Suprapubic skin (tissue), 4 donors: ENCODE results near the gene NHSL2. TPM values are rescaled to one million over a fixed set of nuclear protein-coding genes. Genes with fewer than 3 reads are reported as not detected.

Experiments used
- DNase-seq, 2 donors: peaks; one replicate each; pipeline ENCODE4 v3.0.0-alpha.2; 2019; ENCODE audit warnings: low spot score in 2 of 2
- H3K27ac ChIP-seq: fragments of 200-600 bp; sonication (generic); one replicate; pipeline ENCODE4 v1.5.1; 2019
- H3K27me3 ChIP-seq: fragments of 200-600 bp; sonication (generic); one replicate; pipeline ENCODE4 v1.5.1; 2019
- H3K36me3 ChIP-seq: fragments of 200-600 bp; sonication (generic); one replicate; pipeline ENCODE4 v1.5.1; 2019
- H3K4me1 ChIP-seq: fragments of 200-600 bp; sonication (generic); one replicate; pipeline ENCODE4 v1.5.1; 2019
- H3K4me3 ChIP-seq: fragments of 200-600 bp; sonication (generic); one replicate; pipeline ENCODE4 v1.5.1; 2019; ENCODE audit warnings: mild to moderate bottlenecking
- H3K9me3 ChIP-seq: fragments of 200-600 bp; sonication (generic); one replicate; pipeline ENCODE4 v1.5.1; 2019
- CTCF ChIP-seq, 2 donors: fragments of 200-600 bp in 1 of 2; fragments of 450-650 bp in 1 of 2; sonication (generic) in 1 of 2; IDR thresholded peaks; one replicate each; pipeline ENCODE4 v1.5.1; 2016 to 2019; ENCODE audit warnings: antibody characterized with exemption in 2 of 2, mild to moderate bottlenecking in 1 of 2, moderate library complexity in 1 of 2
- EP300 ChIP-seq: sonication (generic); formaldehyde crosslinking; IDR thresholded peaks from one replicate; pipeline ENCODE4 v1.6.1; 2017; ENCODE audit warnings: antibody characterized with exemption
- POLR2A ChIP-seq, 2 donors: fragments of 450-650 bp; IDR thresholded peaks; one replicate each; pipeline ENCODE4 v1.6.1; 2017; ENCODE audit warnings: antibody characterized with exemption in 2 of 2, mild to moderate bottlenecking in 2 of 2, moderate library complexity in 2 of 2
- POLR2AphosphoS5 ChIP-seq, 3 donors: sonication (generic); formaldehyde crosslinking; IDR thresholded peaks; one replicate each; pipeline ENCODE4 v1.6.1; 2017; ENCODE audit warnings: antibody characterized with exemption in 3 of 3
- WGBS: methylation state at CpG from one replicate; pipeline ENCODE4 v1.1.5; 2018; 5-methylcytosine and 5-hydroxymethylcytosine counted together
- total RNA-seq, 4 donors: library from RNA; depleted of rRNA; stranded (reverse); fragments of >200 nt; gene quantifications; one replicate each; pipeline ENCODE4 v1.1.0, GENCODE V29; 2016

The NHSL2 gene
- total RNA-seq, 4 donors from 2014 or later, result 2.0 to 4.7 (median 3.0) TPM

- TF ChIP-seq POLR2AphosphoS5 (IDR thresholded peaks at IDR 0.05), result no peak
- TF ChIP-seq CTCF (IDR thresholded peaks at IDR 0.05), result no peak
- no peak for TF ChIP-seq EP300
- TF ChIP-seq POLR2A (IDR thresholded peaks at IDR 0.05), result no peak
- 96% methylated on average over 1 of the region's 1 CpG for WGBS
- Histone ChIP-seq H3K36me3 (no peaks in the 10 kb centered on the region), H3K27me3 (no peaks in the 10 kb centered on the region), H3K4me1 (peaks cover 7% of the 10 kb centered on the region), H3K4me3 (no peak overlapping the region), H3K27ac (no peak overlapping the region), H3K9me3 (no peaks in the 10 kb centered on the region)
- DNase-seq, result no peak
Observed at GRCh38 chrX:71999535-71999934, 88.9 kb downstream of the NHSL2 start.

- H3K27ac ChIP-seq, result no peak overlapping the region
- 59% methylated on average over 3 of the region's 3 CpGs for WGBS
- TF ChIP-seq POLR2AphosphoS5 (IDR thresholded peaks at IDR 0.05) (no peak), POLR2A (IDR thresholded peaks at IDR 0.05) (no peak), CTCF (IDR thresholded peaks at IDR 0.05) (no peak), EP300 (no peak)
- no peak for DNase-seq
- no peaks in the 10 kb centered on the region for H3K36me3 ChIP-seq
- H3K4me1 ChIP-seq, result peaks cover 7% of the 10 kb centered on the region
- no peaks in the 10 kb centered on the region for H3K27me3 ChIP-seq
- no peak overlapping the region for H3K4me3 ChIP-seq
- H3K9me3 ChIP-seq, result no peaks in the 10 kb centered on the region
Observed at GRCh38 chrX:72001471-72001870, 90.8 kb downstream of the NHSL2 start.

GRCh38 chrX:72001906-72002305, 91.3 kb downstream of the NHSL2 start:
- H3K4me1 ChIP-seq, result peaks cover 7% of the 10 kb centered on the region
- WGBS, result 45% methylated on average over 2 of the region's 2 CpGs
- H3K9me3 ChIP-seq, result no peaks in the 10 kb centered on the region
- DNase-seq, result no peak
- TF ChIP-seq POLR2A (IDR thresholded peaks at IDR 0.05) (no peak), CTCF (IDR thresholded peaks at IDR 0.05) (no peak), POLR2AphosphoS5 (IDR thresholded peaks at IDR 0.05) (no peak), EP300 (no peak)
- no peak overlapping the region for H3K27ac ChIP-seq
- no peak overlapping the region for H3K4me3 ChIP-seq
- no peaks in the 10 kb centered on the region for H3K36me3 ChIP-seq
- H3K27me3 ChIP-seq, result no peaks in the 10 kb centered on the region

GRCh38 chrX:72002875-72003274, 92.2 kb downstream of the NHSL2 start:
- no peak for DNase-seq
- no peak overlapping the region for H3K27ac ChIP-seq

More at GRCh38 chrX:72002875-72003274, 92.2 kb downstream of the NHSL2 start:
- no peaks in the 10 kb centered on the region for H3K27me3 ChIP-seq
- H3K4me1 ChIP-seq, result peaks cover 7% of the 10 kb centered on the region
- no peaks in the 10 kb centered on the region for H3K36me3 ChIP-seq
- H3K9me3 ChIP-seq, result no peaks in the 10 kb centered on the region
- 82% methylated on average over 6 of the region's 6 CpGs for WGBS
- H3K4me3 ChIP-seq, result no peak overlapping the region
- TF ChIP-seq CTCF (IDR thresholded peaks at IDR 0.05), result no peak
